Measurements from ENCODE around the gene DGAT2. TPM values are rescaled to one million over a fixed set of nuclear protein-coding genes. Genes with fewer than 3 reads are reported as not detected.

The DGAT2 gene
- total RNA-seq, 1 experiment from 2014 or later: 6.4 TPM

DNA sequence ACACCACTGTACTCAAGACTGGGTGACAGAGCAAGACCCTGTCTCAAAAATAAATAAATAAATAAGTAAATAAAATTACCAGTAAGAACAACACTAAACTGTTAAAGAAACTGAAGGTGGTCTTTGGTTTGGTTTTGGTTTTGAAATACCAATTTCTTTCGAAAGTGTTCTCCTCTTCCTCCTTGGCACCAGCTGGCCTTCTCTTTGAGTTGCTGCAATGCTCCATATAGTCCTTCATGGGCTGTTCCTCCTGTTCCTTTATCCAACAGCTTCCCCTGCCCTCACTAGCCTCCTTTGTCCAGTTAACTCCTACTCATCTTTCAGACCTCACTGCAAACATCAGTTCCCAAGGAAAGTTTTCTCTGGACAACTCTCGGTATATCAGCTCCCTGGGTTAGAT lies 41.4 kb downstream of the DGAT2 start:
- DNase-seq (ENCODE audit: unreplicated experiment): no peak
- no peak overlapping the region for H3K27ac Mint-ChIP-seq (ENCODE audit: low read depth, unreplicated experiment)
- ChIA-PET CTCF (interaction anchor here (0.6 to 6.0 kb wide), 4 partner anchors 57 to 342 kb away, joined by 3 to 39 read pairs (median 3); no protein-coding TSS in a partner anchor), POLR2A (no interaction called here)
- peaks cover 11% of the 10 kb centered on the region for H3K4me1 Mint-ChIP-seq (ENCODE audit: insufficient read depth, unreplicated experiment)
- TF ChIP-seq, protein P1, sequence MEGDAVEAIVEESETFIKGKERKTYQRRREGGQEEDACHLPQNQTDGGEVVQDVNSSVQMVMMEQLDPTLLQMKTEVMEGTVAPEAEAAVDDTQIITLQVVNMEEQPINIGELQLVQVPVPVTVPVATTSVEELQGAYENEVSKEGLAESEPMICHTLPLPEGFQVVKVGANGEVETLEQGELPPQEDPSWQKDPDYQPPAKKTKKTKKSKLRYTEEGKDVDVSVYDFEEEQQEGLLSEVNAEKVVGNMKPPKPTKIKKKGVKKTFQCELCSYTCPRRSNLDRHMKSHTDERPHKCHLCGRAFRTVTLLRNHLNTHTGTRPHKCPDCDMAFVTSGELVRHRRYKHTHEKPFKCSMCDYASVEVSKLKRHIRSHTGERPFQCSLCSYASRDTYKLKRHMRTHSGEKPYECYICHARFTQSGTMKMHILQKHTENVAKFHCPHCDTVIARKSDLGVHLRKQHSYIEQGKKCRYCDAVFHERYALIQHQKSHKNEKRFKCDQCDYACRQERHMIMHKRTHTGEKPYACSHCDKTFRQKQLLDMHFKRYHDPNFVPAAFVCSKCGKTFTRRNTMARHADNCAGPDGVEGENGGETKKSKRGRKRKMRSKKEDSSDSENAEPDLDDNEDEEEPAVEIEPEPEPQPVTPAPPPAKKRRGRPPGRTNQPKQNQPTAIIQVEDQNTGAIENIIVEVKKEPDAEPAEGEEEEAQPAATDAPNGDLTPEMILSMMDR (IDR thresholded peaks at IDR 0.05; ENCODE audit: unreplicated experiment): no peak
- no peak overlapping the region for H3K4me3 Mint-ChIP-seq (ENCODE audit: unreplicated experiment)
- no peaks in the 10 kb centered on the region for H3K9me3 Mint-ChIP-seq (ENCODE audit: unreplicated experiment)
- BruUV-seq (replicated peaks): no TSS peak
- no peaks in the 10 kb centered on the region for H3K27me3 Mint-ChIP-seq (ENCODE audit: insufficient read depth, unreplicated experiment)
- intact Hi-C loops (cut with micrococcal nuclease): no loop called here
- H3K36me3 Mint-ChIP-seq (ENCODE audit: insufficient read depth, unreplicated experiment): peaks cover 6% of the 10 kb centered on the region

DNA sequence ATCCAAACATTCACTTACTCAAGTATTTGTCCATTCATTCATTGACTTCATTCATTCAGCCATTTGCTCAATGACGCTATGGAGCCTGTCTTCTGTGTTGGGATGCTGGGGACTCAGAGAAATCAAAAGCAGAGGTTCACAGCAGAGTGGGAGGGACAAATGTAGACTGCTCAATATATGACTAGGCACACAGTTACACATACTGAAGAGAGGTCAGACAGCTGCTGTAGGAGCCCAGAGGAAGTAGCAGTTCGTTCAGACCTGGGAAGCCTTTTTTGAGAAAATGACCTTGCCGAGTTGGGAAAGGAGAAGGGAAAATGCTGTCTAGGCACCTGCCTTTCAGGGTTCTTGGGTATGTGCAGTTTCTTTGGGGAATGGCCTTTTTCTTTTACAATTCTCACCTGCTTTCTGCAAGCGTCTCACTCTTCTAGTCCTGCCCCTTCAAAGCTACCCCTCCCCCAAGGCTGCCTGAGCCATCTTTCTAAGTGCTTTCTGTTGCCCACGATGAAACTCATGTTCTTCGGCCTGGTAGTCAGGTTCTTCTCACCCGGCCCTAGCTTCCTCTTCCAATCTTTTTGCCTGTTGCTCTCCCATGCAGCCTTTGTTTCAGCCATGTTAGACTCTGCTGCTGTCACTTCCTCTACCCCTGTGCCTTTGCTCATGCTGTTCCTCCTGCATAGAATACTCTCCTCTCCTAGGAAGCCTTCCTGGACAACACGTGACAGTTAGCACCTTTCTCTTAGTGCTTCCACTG lies 42.2 kb downstream of the DGAT2 start:
- POLR2A ChIA-PET: no interaction called here
- no TSS peak for BruUV-seq (replicated peaks)
- intact Hi-C loops (cut with micrococcal nuclease): no loop called here

GRCh38 chr11:75811485-75811884 lies 42.9 kb downstream of the DGAT2 start:
- POLR2A ChIA-PET: no interaction called here
- no peaks in the 10 kb centered on the region for H3K27me3 Mint-ChIP-seq (ENCODE audit: insufficient read depth, unreplicated experiment)
- H3K9me3 Mint-ChIP-seq (ENCODE audit: unreplicated experiment): no peaks in the 10 kb centered on the region
- no peak for DNase-seq (ENCODE audit: unreplicated experiment)
- TF ChIP-seq, protein P1 (IDR thresholded peaks at IDR 0.05; ENCODE audit: unreplicated experiment): no peak
- H3K4me3 Mint-ChIP-seq (ENCODE audit: unreplicated experiment): no peak overlapping the region
- CTCF ChIA-PET: interaction anchor here (0.5 to 6.0 kb wide), 6 partner anchors 9 to 346 kb away, joined by 3 to 39 read pairs (median 5); no protein-coding TSS in a partner anchor
- BruUV-seq (replicated peaks): no TSS peak
- intact Hi-C loops (cut with micrococcal nuclease): no loop called here
- no peaks in the 10 kb centered on the region for H3K36me3 Mint-ChIP-seq (ENCODE audit: insufficient read depth, unreplicated experiment)
- H3K4me1 Mint-ChIP-seq (ENCODE audit: insufficient read depth, unreplicated experiment): peaks cover 11% of the 10 kb centered on the region
- H3K27ac Mint-ChIP-seq (ENCODE audit: low read depth, unreplicated experiment): no peak overlapping the region

More for the DNA sequence above, 42.2 kb downstream of the DGAT2 start:
- H3K27me3 Mint-ChIP-seq (ENCODE audit: insufficient read depth, unreplicated experiment): no peaks in the 10 kb centered on the region
- CTCF ChIA-PET: interaction anchor here (0.5 to 6.0 kb wide), 8 partner anchors 8 to 342 kb away, joined by 3 to 39 read pairs (median 4); no protein-coding TSS in a partner anchor
- peaks cover 11% of the 10 kb centered on the region for H3K4me1 Mint-ChIP-seq (ENCODE audit: insufficient read depth, unreplicated experiment)
- H3K9me3 Mint-ChIP-seq (ENCODE audit: unreplicated experiment): no peaks in the 10 kb centered on the region
- H3K36me3 Mint-ChIP-seq (ENCODE audit: insufficient read depth, unreplicated experiment): no peaks in the 10 kb centered on the region
- no peak for DNase-seq (ENCODE audit: unreplicated experiment)
- no peak overlapping the region for H3K4me3 Mint-ChIP-seq (ENCODE audit: unreplicated experiment)
- TF ChIP-seq, protein P1 (IDR thresholded peaks at IDR 0.05; ENCODE audit: unreplicated experiment): no peak
- no peak overlapping the region for H3K27ac Mint-ChIP-seq (ENCODE audit: low read depth, unreplicated experiment)

DNA sequence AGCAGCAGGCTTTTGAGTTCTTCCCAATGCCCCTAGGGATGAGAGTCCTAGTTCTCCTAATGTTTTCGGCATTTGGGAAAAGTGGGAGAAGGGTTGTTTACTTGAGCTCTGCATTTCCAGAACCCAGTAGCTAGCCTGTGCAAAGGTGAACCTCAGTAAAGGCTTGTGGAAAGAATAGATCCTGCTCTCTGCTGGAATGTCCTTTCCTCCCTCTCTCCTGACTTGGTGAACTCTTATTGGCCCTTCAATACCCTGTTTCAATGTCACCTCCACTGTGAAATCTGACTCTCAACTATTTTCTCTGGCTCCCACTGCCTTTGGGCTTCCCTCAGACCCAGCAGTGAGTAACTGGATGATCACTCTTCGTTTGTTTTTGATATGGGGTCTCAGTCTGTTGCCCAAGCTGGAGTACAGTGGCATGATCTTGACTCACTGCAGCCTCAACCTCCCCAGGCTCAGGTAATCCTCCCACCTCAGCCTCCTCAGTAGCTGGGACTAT lies 44.0 kb downstream of the DGAT2 start:
- Mint-ChIP-seq H3K4me3 (ENCODE audit: unreplicated experiment) (no peak overlapping the region), H3K27ac (ENCODE audit: low read depth, unreplicated experiment) (no peak overlapping the region), H3K36me3 (ENCODE audit: insufficient read depth, unreplicated experiment) (no peaks in the 10 kb centered on the region), H3K27me3 (ENCODE audit: insufficient read depth, unreplicated experiment) (no peaks in the 10 kb centered on the region), H3K9me3 (ENCODE audit: unreplicated experiment) (no peaks in the 10 kb centered on the region), H3K4me1 (ENCODE audit: insufficient read depth, unreplicated experiment) (peaks cover 11% of the 10 kb centered on the region)
- DNase-seq (ENCODE audit: unreplicated experiment): no peak
- TF ChIP-seq, protein P1 (IDR thresholded peaks at IDR 0.05; ENCODE audit: unreplicated experiment): no peak
- CTCF ChIA-PET: interaction anchor here (0.6 to 6.0 kb wide), 5 partner anchors 10 to 981 kb away, joined by 3 to 39 read pairs (median 3); no protein-coding TSS in a partner anchor
- BruUV-seq (replicated peaks): no TSS peak
- POLR2A ChIA-PET: interaction anchor here (0.6 to 1.1 kb wide), 5 partner anchors 11 to 1059 kb away, joined by 3 to 4 read pairs (median 3); no protein-coding TSS in a partner anchor
- intact Hi-C loops (cut with micrococcal nuclease): no loop called here

All from MCF 10A (cell line).